Tibial artery (tissue), 4 donors: ENCODE measurements around the gene NUP133.

Experiments
- DNase-seq, 2 donors: peaks; one replicate each; pipeline ENCODE4 v3.0.0-alpha.2; 2019
- H3K27ac ChIP-seq, 2 donors: fragments of 200-600 bp; sonication (generic) in 1 of 2; 1 replicate in 1 of 2; 2 replicates in 1 of 2; pipeline ENCODE4 v1.5.1; 2018 to 2019; ENCODE audit warnings: mild to moderate bottlenecking in 1 of 2
- H3K27me3 ChIP-seq, 2 donors: fragments of 200-600 bp; sonication (generic) in 1 of 2; one replicate each; pipeline versions ENCODE4 v1.5.1 to v1.6.0; 2016 to 2019
- H3K36me3 ChIP-seq, 3 donors: fragments of 200-600 bp; sonication (generic) in 2 of 3; one replicate each; pipeline ENCODE4 v1.5.1; 2016 to 2019; ENCODE audit warnings: mild to moderate bottlenecking in 2 of 3
- H3K4me1 ChIP-seq, 4 donors: fragments of 200-600 bp; sonication (generic) in 2 of 4; 1 replicate in 3 of 4; 2 replicates in 1 of 4; pipeline ENCODE4 v1.5.1; 2016 to 2019
- H3K4me3 ChIP-seq, 2 donors: fragments of 200-600 bp; sonication (generic) in 1 of 2; 1 replicate in 1 of 2; 2 replicates in 1 of 2; pipeline ENCODE4 v1.5.1; 2018 to 2019; ENCODE audit warnings: mild to moderate bottlenecking in 2 of 2
- H3K9me3 ChIP-seq, 3 donors: fragments of 200-600 bp; sonication (generic) in 1 of 3; one replicate each; pipeline ENCODE4 v1.5.1; 2016 to 2019
- intact Hi-C: fragments of 100-400 bp; cut with DNase I; formaldehyde crosslinking; loops from one replicate; pipeline ENCODE4 v1.15.0; 2023; ENCODE audit warnings: low total_unique reads
- TF ChIP-seq, protein P1 (sequence below), 2 experiments: fragments of 200-600 bp in 1 of 2; fragments of 450-650 bp in 1 of 2; IDR thresholded peaks; one replicate each; pipeline ENCODE4 v1.5.1; 2017 to 2019; ENCODE audit warnings: antibody characterized with exemption in 2 of 2, mild to moderate bottlenecking in 1 of 2, moderate library complexity in 1 of 2

The NUP133 gene

DNA sequence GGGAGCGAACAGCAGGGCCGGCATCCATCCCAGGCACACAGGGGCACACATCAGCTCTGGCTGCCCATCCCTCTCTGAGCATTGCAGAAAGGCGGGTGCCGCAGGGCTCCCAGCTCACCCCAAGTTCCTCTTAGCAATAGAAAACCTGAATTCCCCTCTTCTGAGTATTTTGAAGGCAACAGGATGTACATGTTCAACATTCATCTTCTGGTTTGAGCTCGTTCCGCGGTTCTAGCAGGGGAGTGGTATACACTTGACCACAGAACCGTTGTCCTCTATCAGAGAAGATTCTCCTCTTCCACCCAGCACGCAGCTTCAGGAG is 97.8 kb downstream of the NUP133 start:
- intact Hi-C loops, result no loop called here
- Histone ChIP-seq H3K9me3 (no peaks in the 10 kb centered on the region), H3K27me3 (peaks cover 0 to 17% of the 10 kb centered on the region in 2 donors), H3K4me1 (peaks cover 0 to 55% (median 49%) of the 10 kb centered on the region in 4 donors), H3K36me3 (no peaks in the 10 kb centered on the region), H3K27ac (peak overlapping the region; percentile 69 to 72), H3K4me3 (peak overlapping the region in 1 of 2 donors; percentile 25)
- TF ChIP-seq, protein P1, sequence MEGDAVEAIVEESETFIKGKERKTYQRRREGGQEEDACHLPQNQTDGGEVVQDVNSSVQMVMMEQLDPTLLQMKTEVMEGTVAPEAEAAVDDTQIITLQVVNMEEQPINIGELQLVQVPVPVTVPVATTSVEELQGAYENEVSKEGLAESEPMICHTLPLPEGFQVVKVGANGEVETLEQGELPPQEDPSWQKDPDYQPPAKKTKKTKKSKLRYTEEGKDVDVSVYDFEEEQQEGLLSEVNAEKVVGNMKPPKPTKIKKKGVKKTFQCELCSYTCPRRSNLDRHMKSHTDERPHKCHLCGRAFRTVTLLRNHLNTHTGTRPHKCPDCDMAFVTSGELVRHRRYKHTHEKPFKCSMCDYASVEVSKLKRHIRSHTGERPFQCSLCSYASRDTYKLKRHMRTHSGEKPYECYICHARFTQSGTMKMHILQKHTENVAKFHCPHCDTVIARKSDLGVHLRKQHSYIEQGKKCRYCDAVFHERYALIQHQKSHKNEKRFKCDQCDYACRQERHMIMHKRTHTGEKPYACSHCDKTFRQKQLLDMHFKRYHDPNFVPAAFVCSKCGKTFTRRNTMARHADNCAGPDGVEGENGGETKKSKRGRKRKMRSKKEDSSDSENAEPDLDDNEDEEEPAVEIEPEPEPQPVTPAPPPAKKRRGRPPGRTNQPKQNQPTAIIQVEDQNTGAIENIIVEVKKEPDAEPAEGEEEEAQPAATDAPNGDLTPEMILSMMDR (IDR thresholded peaks at IDR 0.05), result no peak
- DNase-seq, result no peak

DNA sequence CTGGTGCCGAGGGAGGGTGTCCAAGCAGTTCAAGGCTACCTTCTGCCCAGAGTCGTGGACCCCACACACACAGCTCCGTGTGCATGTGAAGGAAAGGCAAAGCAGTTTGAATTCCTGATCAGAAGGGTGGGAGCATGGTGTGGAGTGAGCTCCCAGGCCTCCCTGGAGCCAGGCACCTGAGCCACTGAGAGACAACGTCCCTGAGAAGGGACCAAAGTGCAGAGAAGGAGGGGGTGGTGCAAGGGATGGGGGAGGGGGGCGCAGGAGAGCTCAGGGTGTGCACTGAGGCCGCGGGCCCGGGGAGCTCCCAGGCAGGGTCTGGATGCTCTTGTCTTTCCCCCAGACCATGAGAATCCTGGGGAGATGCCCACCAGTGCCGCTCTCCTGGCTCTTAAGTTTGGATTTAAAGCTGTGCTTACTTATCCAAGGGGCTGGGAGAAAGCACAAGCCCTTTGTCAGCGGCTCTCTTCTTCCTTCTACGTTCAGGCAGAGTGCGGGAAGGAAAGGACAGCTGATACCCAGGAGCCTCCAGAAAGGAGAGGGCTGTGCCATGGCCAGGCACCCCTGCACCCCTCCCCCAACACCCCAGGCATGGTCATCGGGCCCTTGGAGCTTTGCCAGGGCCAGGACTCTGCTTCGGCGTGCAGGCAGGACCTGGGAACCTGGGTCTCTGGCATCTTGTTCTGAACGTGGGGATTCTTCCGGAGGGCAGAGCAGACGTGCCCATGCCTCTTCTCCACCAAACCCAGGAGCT is 98.3 kb downstream of the NUP133 start:
- Histone ChIP-seq H3K36me3 (no peaks in the 10 kb centered on the region), H3K27ac (peak overlapping the region; percentile 69 to 72), H3K4me3 (no peak overlapping the region), H3K4me1 (peaks cover 0 to 55% (median 49%) of the 10 kb centered on the region in 4 donors), H3K27me3 (peaks cover 0 to 17% of the 10 kb centered on the region in 2 donors), H3K9me3 (no peaks in the 10 kb centered on the region)
- DNase-seq, result no peak
- TF ChIP-seq, protein P1 (IDR thresholded peaks at IDR 0.05), result no peak
- intact Hi-C loops, result no loop called here

DNA sequence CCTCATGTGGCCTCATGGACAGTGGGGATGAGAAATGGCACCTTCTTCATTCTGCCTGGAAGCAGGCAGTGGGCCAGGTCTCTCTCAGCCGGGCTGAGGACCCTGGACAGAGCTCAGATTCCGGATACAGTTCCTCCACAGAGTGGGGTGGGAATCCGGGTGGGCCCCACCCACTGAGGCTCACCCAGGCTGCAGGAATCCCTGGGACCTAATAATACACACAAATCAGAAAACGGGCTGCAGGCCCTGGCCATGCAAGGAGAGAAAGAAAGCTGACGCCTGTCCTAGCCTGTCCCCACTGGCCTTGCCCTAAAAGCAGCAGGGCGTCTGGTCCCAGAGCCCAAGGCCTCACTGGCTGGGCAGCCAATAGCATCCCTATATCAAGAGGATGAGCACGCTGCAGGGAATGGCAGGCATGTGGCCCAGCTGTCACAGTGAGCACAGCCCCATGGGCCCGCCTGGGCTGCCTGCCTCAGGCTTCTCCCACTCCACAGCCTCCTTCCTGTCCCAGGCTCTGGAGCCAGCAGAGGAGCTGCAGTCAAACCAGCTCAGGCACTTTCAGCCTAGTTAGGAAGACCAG is 99.6 kb downstream of the NUP133 start:
- DNase-seq, result no peak
- Histone ChIP-seq H3K4me1 (peaks cover 0 to 55% (median 49%) of the 10 kb centered on the region in 4 donors), H3K27me3 (peaks cover 0 to 22% of the 10 kb centered on the region in 2 donors), H3K9me3 (no peaks in the 10 kb centered on the region), H3K4me3 (no peak overlapping the region), H3K27ac (peak overlapping the region; percentile 69 to 72), H3K36me3 (no peaks in the 10 kb centered on the region)
- TF ChIP-seq, protein P1 (IDR thresholded peaks at IDR 0.05), result no peak
- intact Hi-C loops, result no loop called here

DNA sequence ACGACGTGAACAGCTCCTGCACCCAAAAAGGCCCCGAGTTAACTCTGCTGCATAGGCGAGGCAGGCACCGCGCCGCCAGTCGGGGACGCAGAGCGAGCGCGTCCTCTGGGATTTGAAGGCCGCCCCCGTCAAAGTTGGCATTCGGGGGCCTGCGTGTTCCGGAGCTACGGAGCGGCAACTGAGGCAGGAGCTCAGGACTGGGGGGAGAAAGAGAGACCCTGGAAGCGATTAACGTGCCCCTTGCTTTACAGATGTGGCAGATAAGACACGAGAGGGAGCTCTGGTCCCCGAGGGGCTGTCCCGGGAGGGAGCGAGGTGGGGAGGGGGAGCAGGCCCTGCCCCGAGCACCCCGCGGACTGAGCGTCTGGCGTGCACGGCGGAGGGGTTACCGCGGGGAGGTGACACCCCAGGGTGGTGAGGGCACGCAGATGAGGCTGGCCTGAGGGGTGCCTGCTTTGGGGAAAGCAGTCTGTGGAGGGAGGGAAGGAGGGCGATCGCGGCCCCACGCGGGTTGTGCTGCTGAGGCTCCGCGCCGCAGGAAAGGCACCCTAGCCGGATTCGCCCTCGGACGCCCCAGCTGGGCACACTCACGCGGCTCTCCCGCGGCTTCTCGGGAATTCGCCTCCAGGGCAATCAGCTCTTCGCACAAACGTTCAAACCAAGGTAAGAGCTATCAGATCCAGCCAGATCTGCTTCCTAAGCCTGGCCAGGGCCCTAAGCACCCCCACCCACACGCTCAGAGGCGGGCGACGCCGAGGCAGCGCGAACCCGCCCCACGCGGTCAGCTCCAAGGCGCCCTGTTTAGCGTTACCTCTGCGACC is 100.7 kb downstream of the NUP133 start:
- TF ChIP-seq, protein P1 (IDR thresholded peaks at IDR 0.05), result no peak
- no peak for DNase-seq
- no peaks in the 10 kb centered on the region for H3K36me3 ChIP-seq
- intact Hi-C loops, result no loop called here
- no peaks in the 10 kb centered on the region for H3K9me3 ChIP-seq
- peaks cover 0 to 29% of the 10 kb centered on the region in 2 donors for H3K27me3 ChIP-seq
- H3K4me3 ChIP-seq, result peak overlapping the region; percentile 37 to 38
- no peak overlapping the region for H3K27ac ChIP-seq
- H3K4me1 ChIP-seq, result peaks cover 0 to 55% (median 49%) of the 10 kb centered on the region in 4 donors

DNA sequence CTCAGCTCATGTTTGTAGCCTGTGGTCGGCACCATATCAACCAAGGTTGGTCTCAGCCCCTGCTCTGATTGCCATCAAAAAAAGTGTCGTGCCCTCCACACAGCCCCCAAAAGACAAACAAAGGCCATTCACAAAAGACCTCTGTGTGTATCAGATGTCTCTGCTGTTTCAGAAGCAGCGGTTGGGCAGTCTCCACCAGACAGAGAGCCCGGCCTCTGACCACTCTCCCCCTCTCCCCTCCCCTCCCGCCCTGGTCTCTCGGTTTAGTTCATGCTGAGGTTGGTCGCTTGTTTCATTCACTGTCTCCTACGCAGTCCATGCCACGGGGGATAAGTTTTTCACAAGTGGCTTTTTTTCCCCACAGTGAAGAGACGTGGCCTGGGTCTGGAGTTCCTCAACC is 101.3 kb downstream of the NUP133 start:
- Histone ChIP-seq H3K36me3 (no peaks in the 10 kb centered on the region), H3K4me3 (peak overlapping the region; percentile 37 to 38), H3K4me1 (peaks cover 0 to 52% (median 47%) of the 10 kb centered on the region in 4 donors), H3K27me3 (peaks cover 0 to 29% of the 10 kb centered on the region in 2 donors), H3K27ac (no peak overlapping the region), H3K9me3 (no peaks in the 10 kb centered on the region)
- intact Hi-C loops, result no loop called here
- DNase-seq, result no peak
- TF ChIP-seq, protein P1 (IDR thresholded peaks at IDR 0.05), result no peak
